Pons (tissue), 1 donor: ENCODE results near the gene PDIK1L.

Experiments used
- DNase-seq: peaks from one replicate; pipeline ENCODE4 v3.0.0-alpha.2; 2016; ENCODE audit warnings: low spot score

The PDIK1L gene

GRCh38 chr1:26171084-26172072 lies 59.8 kb downstream of the PDIK1L start, which contains the start of gene ZNF593OS:
TSS of gene ZNF593OS (minus strand) at chr1:26171832. CDS start at chr1:26171661, 171 bp downstream.
- DNase-seq, result no peak
